GM23338 (cell line): ENCODE data around the gene CEACAM16. TPM values are rescaled to one million over a fixed set of nuclear protein-coding genes. Genes with fewer than 3 reads are reported as not detected.

Experiments
- ATAC-seq: fragments of 200-7000 bp; cut with Tn5 transposase; 3 replicates; pipeline ENCODE4 v1.9.1; 2020
- DNase-seq: peaks from one replicate; pipeline ENCODE4 v3.0.0-alpha.2; 2015; ENCODE audit warnings: low spot score
- H2AFZ ChIP-seq: fragments of 200-600 bp; sonication (generic); 2 replicates; pipeline ENCODE4 v1.8.0; 2016; ENCODE audit warnings: antibody characterized with exemption, mild to moderate bottlenecking, moderate library complexity
- H3F3A ChIP-seq: fragments of 200-600 bp; sonication (generic); replicated peaks from 2 replicates; pipeline ENCODE4 v1.8.0; 2017; ENCODE audit warnings: antibody characterized with exemption, mixed run types, low read depth
- H3K27ac ChIP-seq: fragments of 200-600 bp; sonication (generic); 2 replicates; pipeline ENCODE4 v1.6.1; 2016; ENCODE audit warnings: low read depth
- H3K27me3 ChIP-seq: fragments of 200-600 bp; sonication (generic); 2 replicates; pipeline ENCODE4 v1.8.0; 2016; ENCODE audit warnings: mild to moderate bottlenecking, mixed run types, moderate library complexity; ENCODE audit not compliant: insufficient read depth
- H3K36me3 ChIP-seq: fragments of 200-600 bp; sonication (generic); 2 replicates; pipeline ENCODE4 v1.8.0; 2016; ENCODE audit warnings: mild to moderate bottlenecking; ENCODE audit not compliant: insufficient read depth
- H3K4me1 ChIP-seq: fragments of 200-600 bp; sonication (generic); 2 replicates; pipeline ENCODE4 v1.8.0; 2016; ENCODE audit warnings: mild to moderate bottlenecking, moderate library complexity; ENCODE audit not compliant: insufficient read depth
- H3K4me2 ChIP-seq: fragments of 200-600 bp; sonication (generic); 2 replicates; pipeline ENCODE4 v1.7.1; 2017; ENCODE audit warnings: mixed run types
- H3K4me3 ChIP-seq: fragments of 200-600 bp; sonication (generic); 2 replicates; pipeline ENCODE4 v1.6.1; 2016; ENCODE audit warnings: mixed run types
- H3K79me2 ChIP-seq: fragments of 200-600 bp; sonication (generic); replicated peaks from 2 replicates; pipeline ENCODE4 v1.8.0; 2017; ENCODE audit warnings: mild to moderate bottlenecking; ENCODE audit not compliant: insufficient read depth
- H3K9me2 ChIP-seq: fragments of 200-600 bp; sonication (generic); 2 replicates; pipeline ENCODE4 v1.8.0; 2017; ENCODE audit not compliant: insufficient read depth
- H4K20me1 ChIP-seq: fragments of 200-600 bp; sonication (generic); replicated peaks from 2 replicates; pipeline ENCODE4 v1.8.0; 2017; ENCODE audit warnings: mild to moderate bottlenecking; ENCODE audit not compliant: insufficient read depth
- H3K27ac Mint-ChIP-seq: 2 replicates; pipeline ENCODE4 v1.8.0; 2020; ENCODE audit warnings: inconsistent platforms, mild to moderate bottlenecking, moderate library complexity, mixed read lengths
- H3K27me3 Mint-ChIP-seq: 3 replicates; pipeline ENCODE4 v1.8.0; 2022; ENCODE audit warnings: low read depth, mild to moderate bottlenecking, moderate library complexity, mixed read lengths, inconsistent platforms; ENCODE audit not compliant: insufficient read depth, poor library complexity
- H3K36me3 Mint-ChIP-seq: 3 replicates; pipeline ENCODE4 v1.8.0; 2021; ENCODE audit warnings: low read depth, mild to moderate bottlenecking, inconsistent platforms, moderate library complexity, mixed read lengths
- H3K4me1 Mint-ChIP-seq: 3 replicates; pipeline ENCODE4 v1.8.0; 2020; ENCODE audit warnings: mild to moderate bottlenecking, inconsistent platforms, mixed read lengths
- H3K4me3 Mint-ChIP-seq: 3 replicates; pipeline ENCODE4 v1.8.0; 2021; ENCODE audit warnings: moderate library complexity, mild to moderate bottlenecking, inconsistent platforms, mixed read lengths
- H3K9me3 Mint-ChIP-seq: 3 replicates; pipeline ENCODE4 v1.8.0; 2020; ENCODE audit warnings: moderate library complexity, mild to moderate bottlenecking, inconsistent platforms, mixed read lengths
- CREB1 ChIP-seq: fragments of 250-450 bp; sonication (Bioruptor Pico); IDR thresholded peaks from 2 replicates; pipeline ENCODE4 v1.5.0; 2020; ENCODE audit warnings: low read depth, mild to moderate bottlenecking, moderate library complexity
- ETS1 ChIP-seq: IDR thresholded peaks from 2 replicates; pipeline ENCODE4 v1.6.1; 2016; ENCODE audit warnings: antibody characterized with exemption
- EZH2 ChIP-seq: fragments of 200-600 bp; sonication (generic); IDR thresholded peaks from one replicate; pipeline ENCODE4 v1.8.0; 2017; ENCODE audit warnings: antibody characterized with exemption, mild to moderate bottlenecking, low read depth; ENCODE audit not compliant: unreplicated experiment
- EZH2phosphoT487 ChIP-seq: fragments of 200-600 bp; sonication (generic); IDR thresholded peaks from one replicate; pipeline ENCODE4 v1.8.1; 2018; ENCODE audit warnings: antibody characterized with exemption; ENCODE audit not compliant: unreplicated experiment
- JUNB ChIP-seq: IDR thresholded peaks from one replicate; pipeline ENCODE4 v1.6.1; 2016; ENCODE audit warnings: antibody characterized with exemption; ENCODE audit not compliant: unreplicated experiment
- POLR2AphosphoS5 ChIP-seq: IDR thresholded peaks from 2 replicates; pipeline ENCODE4 v1.6.1; 2016; ENCODE audit warnings: antibody characterized with exemption, low read depth
- REST ChIP-seq: IDR thresholded peaks from one replicate; pipeline ENCODE4 v1.6.1; 2018; ENCODE audit warnings: antibody characterized with exemption; ENCODE audit not compliant: unreplicated experiment
- STAT1 ChIP-seq: IDR thresholded peaks from one replicate; pipeline ENCODE4 v1.6.1; 2016; ENCODE audit warnings: antibody characterized with exemption; ENCODE audit not compliant: unreplicated experiment
- ZNF331 ChIP-seq: fragments of 250-450 bp; sonication (Bioruptor Pico); IDR thresholded peaks from 2 replicates; pipeline ENCODE4 v1.5.0; 2020; ENCODE audit warnings: low read depth, mild to moderate bottlenecking, moderate library complexity
- polyA plus RNA-seq: library from polyadenylated mRNA; unstranded; fragments of >200 nt; fragmentation: Nextera tagmentation; extraction: Ambion mirVana; gene quantifications from 2 replicates; pipeline ENCODE4 v1.2.1, GENCODE V29; 2016
- total RNA-seq: library from RNA; depleted of rRNA; stranded (reverse); fragments of >200 nt; shearing (Covaris generic); gene quantifications from 2 replicates; pipeline ENCODE4 v1.2.3, GENCODE V29; 2014

Gene CEACAM16
- total and polyA plus RNA-seq, 2 experiments from 2014 or later, result not detected

- Mint-ChIP-seq H3K27me3 (peaks cover 8% of the 10 kb centered on the region), H3K9me3 (no peaks in the 10 kb centered on the region), H3K4me1 (peaks cover 2% of the 10 kb centered on the region; the same call in 2 of the 3 replicates), H3K4me3 (no peak overlapping the region), H3K27ac (no peak overlapping the region), H3K36me3 (no peaks in the 10 kb centered on the region)
- no peak overlapping the region for H2AFZ ChIP-seq
- no peaks in the 10 kb centered on the region for H3K36me3 ChIP-seq
- no peaks in the 10 kb centered on the region for H3K27me3 ChIP-seq
- no peaks in the 10 kb centered on the region for H3K9me2 ChIP-seq
- H3K4me2 ChIP-seq, result no peak overlapping the region
- no peak for TF ChIP-seq EZH2
- no peak for TF ChIP-seq REST
- TF ChIP-seq POLR2AphosphoS5, result no peak
- TF ChIP-seq STAT1, result no peak
- TF ChIP-seq EZH2phosphoT487, result no peak
- H3F3A ChIP-seq, result no peaks in the 10 kb centered on the region
- ATAC-seq (no peak), DNase-seq (no peak)
- H4K20me1 ChIP-seq, result no peaks in the 10 kb centered on the region
- no peak overlapping the region for H3K27ac ChIP-seq
- H3K4me3 ChIP-seq, result no peak overlapping the region
- H3K4me1 ChIP-seq, result no peaks in the 10 kb centered on the region
- H3K79me2 ChIP-seq, result no peaks in the 10 kb centered on the region
Observed at GRCh38 chr19:44735011-44735410, 36.1 kb downstream of the CEACAM16 start.

- no peaks in the 10 kb centered on the region for H3F3A ChIP-seq
- Mint-ChIP-seq H3K27ac (no peak overlapping the region), H3K4me3 (no peak overlapping the region), H3K4me1 (peaks cover 12% of the 10 kb centered on the region), H3K36me3 (no peaks in the 10 kb centered on the region), H3K9me3 (no peaks in the 10 kb centered on the region), H3K27me3 (peaks cover 8% of the 10 kb centered on the region)
- no peaks in the 10 kb centered on the region for H3K36me3 ChIP-seq
- H3K9me2 ChIP-seq, result no peaks in the 10 kb centered on the region
- H3K79me2 ChIP-seq, result no peaks in the 10 kb centered on the region
- H3K4me2 ChIP-seq, result no peak overlapping the region
- no peak overlapping the region for H3K27ac ChIP-seq
- H3K27me3 ChIP-seq, result no peaks in the 10 kb centered on the region
- H3K4me3 ChIP-seq, result no peak overlapping the region
- H2AFZ ChIP-seq, result no peak overlapping the region
- H3K4me1 ChIP-seq, result no peaks in the 10 kb centered on the region
- DNase-seq (no peak), ATAC-seq (peak; percentile 44)
- no peaks in the 10 kb centered on the region for H4K20me1 ChIP-seq
- TF ChIP-seq POLR2AphosphoS5 (no peak), STAT1 (no peak), ETS1 (no peak), EZH2 (no peak), CREB1 (CRISPR knock-in tag) (no peak), JUNB (no peak), EZH2phosphoT487 (no peak), ZNF331 (CRISPR knock-in tag) (no peak), REST (no peak)
Observed at GRCh38 chr19:44737238-44738071, 38.5 kb downstream of the CEACAM16 start.
